PC-3 (cell line): Measurements from ENCODE around the gene KMT2E.

Experiments used
- CTCF ChIP-seq: fragments of 300-600 bp; sonication (generic); conservative IDR thresholded peaks from 2 replicates; pipeline ENCODE4 v1.5.1; 2017; ENCODE audit warnings: antibody characterized with exemption, low read depth, mild to moderate bottlenecking, low read length
- EZH2 ChIP-seq: fragments of 300-600 bp; sonication (generic); IDR thresholded peaks from one replicate; pipeline ENCODE4 v1.6.1; 2017; ENCODE audit warnings: antibody characterized with exemption, mild to moderate bottlenecking, low read length; ENCODE audit not compliant: unreplicated experiment

GRCh38 chr7:105006367-105007136 lies 7.5 kb upstream of the KMT2E start:
- no peak for TF ChIP-seq CTCF
- TF ChIP-seq EZH2: no peak
